ENCODE measurements around the gene ACSL3.

- TF ChIP-seq GABPA (IDR thresholded peaks at IDR 0.05; ENCODE audit: low read depth) (no peak), CTCF (IDR thresholded peaks at IDR 0.05; ENCODE audit: insufficient read depth, low read length) (no peak)
Measured at GRCh38 chr2:222912117-222912516, 51.3 kb downstream of the ACSL3 start.
